K562 (cell line): ENCODE data around the gene CRABP2. TPM values are rescaled to one million over a fixed set of nuclear protein-coding genes. Genes with fewer than 3 reads are reported as not detected.

Source experiments
- ADNP ChIP-seq: fragments of 200-800 bp; sonication (Bioruptor generic); IDR thresholded peaks from 2 replicates; pipeline ENCODE4 v1.6.1; 2016; ENCODE audit warnings: missing genetic modification characterization, missing compliant biosample characterization
- BRF1 ChIP-seq: IDR thresholded peaks from 3 replicates; pipeline ENCODE4 v1.6.1; 2011; ENCODE audit warnings: borderline replicate concordance, mild to moderate bottlenecking; ENCODE audit not compliant: insufficient read length; ENCODE audit errors: extremely low read depth
- CC2D1A ChIP-seq: fragments of 450-650 bp; IDR thresholded peaks from 2 replicates; pipeline ENCODE4 v1.6.1; 2017; ENCODE audit warnings: mild to moderate bottlenecking
- COPS2 ChIP-seq: fragments of 450-650 bp; conservative IDR thresholded peaks from 2 replicates; pipeline ENCODE4 v1.6.1; 2016; ENCODE audit warnings: mild to moderate bottlenecking, moderate library complexity
- CTBP1 ChIP-seq: fragments of 450-650 bp; IDR thresholded peaks from 2 replicates; pipeline ENCODE4 v1.6.1; 2016; ENCODE audit warnings: borderline replicate concordance
- E4F1 ChIP-seq: fragments of 250-450 bp; sonication (Bioruptor Pico); IDR thresholded peaks from 2 replicates; pipeline ENCODE4 v1.5.0; 2021; ENCODE audit warnings: mild to moderate bottlenecking, borderline replicate concordance
- FOXP1 ChIP-seq: sonication (generic); formaldehyde crosslinking; IDR thresholded peaks from 2 replicates; pipeline ENCODE4 v1.8.0; 2022; ENCODE audit warnings: mild to moderate bottlenecking, missing genetic modification reagents
- FOXP4 ChIP-seq: sonication (generic); formaldehyde crosslinking; IDR thresholded peaks from 2 replicates; pipeline ENCODE4 v1.8.0; 2022; ENCODE audit warnings: mild to moderate bottlenecking, missing genetic modification reagents, borderline replicate concordance
- NRF1 ChIP-seq, 2 experiments: fragments of 450-650 bp; IDR thresholded peaks in 1 of 2; conservative IDR thresholded peaks in 1 of 2; 2 replicates each; pipeline ENCODE4 v1.6.1; 2014; ENCODE audit warnings: mild to moderate bottlenecking in 2 of 2
- POLR2AphosphoS5 ChIP-seq: IDR thresholded peaks from 2 replicates; pipeline ENCODE4 v1.6.1; 2011; ENCODE audit warnings: mild to moderate bottlenecking, low read depth, low read length, moderate library complexity; ENCODE audit not compliant: control insufficient read depth, insufficient read depth
- PPARD ChIP-seq: fragments of 250-450 bp; sonication (Bioruptor Pico); IDR thresholded peaks from 2 replicates; pipeline ENCODE4 v1.8.0; 2022; ENCODE audit warnings: inconsistent platforms, mild to moderate bottlenecking, moderate library complexity
- RAD21 ChIP-seq, 2 experiments: fragments of 250-450 bp in 1 of 2; fragments of 450-650 bp in 1 of 2; sonication (Bioruptor Pico) in 1 of 2; formaldehyde crosslinking in 1 of 2; IDR thresholded peaks in 1 of 2; conservative IDR thresholded peaks in 1 of 2; 2 replicates each; pipeline versions ENCODE4 v1.4.0 to v1.8.0; 2020 to 2022; ENCODE audit warnings: mild to moderate bottlenecking in 2 of 2, moderate library complexity in 1 of 2
- SMARCB1 ChIP-seq: IDR thresholded peaks from 2 replicates; pipeline ENCODE4 v1.6.1; 2011; ENCODE audit warnings: improper control_type of control experiment, low read depth; ENCODE audit not compliant: insufficient read length
- ZMIZ1 ChIP-seq, 2 experiments: fragments of 150-350 bp in 1 of 2; IDR thresholded peaks; 2 replicates each; pipeline ENCODE4 v1.6.1; 2012 to 2016; ENCODE audit warnings: low read depth in 2 of 2, low read length in 2 of 2, mild to moderate bottlenecking in 1 of 2, moderate library complexity in 1 of 2
- ZNF77 ChIP-seq: fragments of 250-450 bp; sonication (Bioruptor Pico); IDR thresholded peaks from 2 replicates; pipeline ENCODE4 v1.5.0; 2020
- polyA plus RNA-seq, 8 experiments: library from polyadenylated mRNA; depleted of rRNA in 4 of 8; stranded (reverse) in 5 of 8; unstranded in 3 of 8; fragments of >200 nt; fragmentation: Nextera tagmentation in 2 of 8; fragmentation: Illumina TruSeq in 1 of 8; extraction: Ambion mirVana in 2 of 8; extraction: Trizol in 1 of 8; gene quantifications; 2 replicates each; pipeline versions ENCODE4 v1.2.1 to v1.2.3, GENCODE V29; 2011 to 2014; ENCODE audit warnings: inconsistent platforms in 1 of 8, missing spikeins in 1 of 8
- total RNA-seq, 7 experiments: library from RNA; depleted of rRNA in 6 of 7; stranded (reverse); fragments of >200 nt in 6 of 7; fragmentation: Illumina TruSeq in 2 of 7; extraction: Trizol in 2 of 7; gene quantifications; 2 replicates each; pipeline versions ENCODE4 v1.2.1 to v1.2.3, GENCODE V29; 2011 to 2021; ENCODE audit warnings: low replicate concordance in 1 of 7

Gene CRABP2
- total and polyA plus RNA-seq, 9 of the 15 experiments (the other 6 are each of a cell fraction or from before 2014, with no cell fraction given), result 0.30 to 2.5 (median 0.82) TPM

- TF ChIP-seq E4F1 (CRISPR knock-in tag), result no peak
- no peak for TF ChIP-seq CC2D1A
- TF ChIP-seq PPARD (CRISPR knock-in tag), result no peak
- TF ChIP-seq ZMIZ1 (IDR thresholded peaks at IDR 0.05; ENCODE audit: low read depth in 2 of 2, low read length in 2 of 2), result no peak
- peak; percentile 52 for TF ChIP-seq POLR2AphosphoS5
- TF ChIP-seq ZNF77 (CRISPR knock-in tag), result no peak
- TF ChIP-seq RAD21 (CRISPR knock-in tag; conservative IDR thresholded peaks at IDR 0.05 in 1 of 2, IDR thresholded peaks at IDR 0.05 in 1 of 2), result no peak
- peak; percentile 84 for TF ChIP-seq CTBP1
- TF ChIP-seq FOXP4 (CRISPR knock-in tag), result no peak
- no peak for TF ChIP-seq SMARCB1
- no peak for TF ChIP-seq BRF1
- peak; percentile 70; the same call in 1 of the 2 replicates for TF ChIP-seq FOXP1 (CRISPR knock-in tag)
- TF ChIP-seq ADNP (tag), result no peak
- no peak for TF ChIP-seq COPS2
- no peak for TF ChIP-seq NRF1 (conservative IDR thresholded peaks at IDR 0.05 in 1 of 2, IDR thresholded peaks at IDR 0.05 in 1 of 2)
These were observed 23.4 kb upstream of the CRABP2 start, which contains the start of gene ISG20L2 (continued) for GRCh38 chr1:156728599-156729462.
